Lung (tissue), 12 donors: ENCODE data around the gene RASGRP1. TPM values are rescaled to one million over a fixed set of nuclear protein-coding genes. Genes with fewer than 3 reads are reported as not detected.

Source experiments
- ATAC-seq: fragments of 200-7000 bp; cut with Tn5 transposase; one replicate; pipeline ENCODE4 v1.9.1; 2020; ENCODE audit warnings: moderate number of reproducible peaks; ENCODE audit not compliant: insufficient read depth, low FRiP score
- DNase-seq, 3 donors: peaks; one replicate each; pipeline ENCODE4 v3.0.0-alpha.2; 2013 to 2017
- H3K27ac ChIP-seq, 2 donors: one replicate each; pipeline ENCODE4 v1.5.1; 2013; ENCODE audit warnings: mild to moderate bottlenecking in 2 of 2, moderate library complexity in 2 of 2, control low read depth in 1 of 2, inconsistent platforms in 1 of 2, low read depth in 1 of 2, low read length in 1 of 2
- H3K27me3 ChIP-seq, 3 donors: one replicate each; pipeline ENCODE4 v1.5.1; 2013; ENCODE audit warnings: low read length in 2 of 3; ENCODE audit not compliant: control insufficient read depth in 3 of 3, insufficient read depth in 3 of 3
- H3K36me3 ChIP-seq, 4 donors: one replicate each; pipeline ENCODE4 v1.5.1; 2013; ENCODE audit warnings: low read length in 4 of 4, mild to moderate bottlenecking in 1 of 4, moderate library complexity in 1 of 4; ENCODE audit not compliant: control insufficient read depth in 4 of 4, insufficient read depth in 4 of 4
- H3K4me1 ChIP-seq, 5 donors: one replicate each; pipeline ENCODE4 v1.5.1; 2013; ENCODE audit warnings: low read length in 5 of 5, mild to moderate bottlenecking in 2 of 5, moderate library complexity in 1 of 5; ENCODE audit not compliant: control insufficient read depth in 5 of 5, insufficient read depth in 5 of 5
- H3K4me3 ChIP-seq: one replicate; pipeline ENCODE4 v1.5.1; 2013; ENCODE audit warnings: mild to moderate bottlenecking, control low read depth, moderate library complexity
- H3K9ac ChIP-seq, 2 donors: one replicate each; pipeline ENCODE4 v1.5.1; 2013; ENCODE audit warnings: low read length in 2 of 2, control low read depth in 1 of 2; ENCODE audit not compliant: insufficient read depth in 1 of 2
- H3K9me3 ChIP-seq, 4 donors: one replicate each; pipeline ENCODE4 v1.5.1; 2013; ENCODE audit warnings: low read length in 3 of 4, mild to moderate bottlenecking in 1 of 4, moderate library complexity in 1 of 4; ENCODE audit not compliant: control insufficient read depth in 4 of 4, insufficient read depth in 3 of 4
- WGBS, 2 donors: extraction: QIAGEN DNeasy Blood & Tissue Kit; methylation state at CpG; one replicate each; pipeline ENCODE4 v1.1.7; 2013; 5-methylcytosine and 5-hydroxymethylcytosine counted together
- polyA plus RNA-seq, 2 donors: library from polyadenylated mRNA; stranded (reverse); fragments of 200-250 nt; gene quantifications; one replicate each; pipeline ENCODE4 v1.2.1, GENCODE V29; 2013
- total RNA-seq, 2 donors: library from RNA; depleted of rRNA in 1 of 2; stranded (reverse); fragments of >200 nt in 1 of 2; gene quantifications; one replicate each; pipeline ENCODE4 v1.2.1, GENCODE V29; 2014 to 2021
- TF ChIP-seq, protein P1 (sequence below): IDR thresholded peaks from 2 replicates; pipeline ENCODE4 v1.5.1; 2012; ENCODE audit warnings: mild to moderate bottlenecking; ENCODE audit errors: control extremely low read depth, extremely low read depth
- donor health status: control.
- donor health status: control.
- donor health status: Bipolar disorder and iron deficiency.
- donor health status: healthy.
- donor health status: DM: yes; HTN: yes; CAD: no.

The RASGRP1 gene
- total and polyA plus RNA-seq, 4 donors, result 0.81 to 7.5 (median 2.5) TPM

DNA sequence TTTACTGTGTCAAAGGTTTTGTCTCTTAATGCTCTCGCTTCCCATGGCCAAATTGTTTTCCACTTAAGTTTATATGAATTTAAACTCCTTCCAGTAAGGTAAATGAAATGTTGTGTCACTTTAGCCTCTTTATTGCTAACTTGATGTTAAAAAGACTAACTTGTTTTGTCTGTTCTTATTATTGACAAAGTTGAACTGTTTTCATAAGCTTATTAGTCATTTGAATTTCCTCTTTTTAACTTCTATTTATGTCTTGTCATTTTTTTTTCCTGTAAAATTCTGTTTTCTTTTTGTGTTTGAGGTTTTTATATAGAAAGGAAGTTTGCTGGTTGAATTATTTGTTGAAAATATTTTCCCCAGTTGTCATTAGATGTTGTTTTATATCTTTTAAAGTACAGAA, 84.9 kb downstream of the RASGRP1 start:
- TF ChIP-seq, protein P1, sequence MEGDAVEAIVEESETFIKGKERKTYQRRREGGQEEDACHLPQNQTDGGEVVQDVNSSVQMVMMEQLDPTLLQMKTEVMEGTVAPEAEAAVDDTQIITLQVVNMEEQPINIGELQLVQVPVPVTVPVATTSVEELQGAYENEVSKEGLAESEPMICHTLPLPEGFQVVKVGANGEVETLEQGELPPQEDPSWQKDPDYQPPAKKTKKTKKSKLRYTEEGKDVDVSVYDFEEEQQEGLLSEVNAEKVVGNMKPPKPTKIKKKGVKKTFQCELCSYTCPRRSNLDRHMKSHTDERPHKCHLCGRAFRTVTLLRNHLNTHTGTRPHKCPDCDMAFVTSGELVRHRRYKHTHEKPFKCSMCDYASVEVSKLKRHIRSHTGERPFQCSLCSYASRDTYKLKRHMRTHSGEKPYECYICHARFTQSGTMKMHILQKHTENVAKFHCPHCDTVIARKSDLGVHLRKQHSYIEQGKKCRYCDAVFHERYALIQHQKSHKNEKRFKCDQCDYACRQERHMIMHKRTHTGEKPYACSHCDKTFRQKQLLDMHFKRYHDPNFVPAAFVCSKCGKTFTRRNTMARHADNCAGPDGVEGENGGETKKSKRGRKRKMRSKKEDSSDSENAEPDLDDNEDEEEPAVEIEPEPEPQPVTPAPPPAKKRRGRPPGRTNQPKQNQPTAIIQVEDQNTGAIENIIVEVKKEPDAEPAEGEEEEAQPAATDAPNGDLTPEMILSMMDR, result no peak
- 96 to 99% methylated on average over 1 of the region's 1 CpG for WGBS, 2 donors
- Histone ChIP-seq H3K9me3 (no peaks in the 10 kb centered on the region), H3K27ac (no peak overlapping the region), H3K36me3 (peaks cover 4 to 15% (median 13%) of the 10 kb centered on the region in 4 donors), H3K4me1 (no peaks in the 10 kb centered on the region), H3K27me3 (no peaks in the 10 kb centered on the region), H3K9ac (no peak overlapping the region), H3K4me3 (no peak overlapping the region)
- no peak for ATAC-seq
- no peak for DNase-seq

DNA sequence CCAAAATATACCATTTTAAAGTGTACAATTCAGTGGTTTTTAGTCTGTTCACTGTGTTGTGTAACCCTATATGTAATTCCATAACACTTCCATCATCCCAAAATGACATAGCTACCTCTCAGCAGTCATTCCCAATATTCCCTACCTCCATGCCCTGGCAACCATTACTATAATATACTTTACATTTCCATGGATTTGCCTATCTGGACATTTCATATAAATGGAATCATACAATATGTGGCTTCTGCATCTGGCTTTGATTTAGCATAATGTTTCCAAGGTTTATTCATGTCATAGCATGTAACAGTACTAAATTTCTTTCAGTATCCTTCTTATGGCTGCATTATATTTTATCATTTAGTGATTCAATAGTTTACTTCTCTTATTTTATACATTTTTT, 85.3 kb downstream of the RASGRP1 start:
- Histone ChIP-seq H3K27me3 (no peaks in the 10 kb centered on the region), H3K4me3 (no peak overlapping the region), H3K9ac (no peak overlapping the region), H3K4me1 (no peaks in the 10 kb centered on the region), H3K36me3 (peaks cover 4 to 20% (median 16%) of the 10 kb centered on the region in 4 donors), H3K27ac (no peak overlapping the region), H3K9me3 (no peaks in the 10 kb centered on the region)
- no peak for ATAC-seq
- TF ChIP-seq, protein P1, result no peak
- DNase-seq, result no peak

DNA sequence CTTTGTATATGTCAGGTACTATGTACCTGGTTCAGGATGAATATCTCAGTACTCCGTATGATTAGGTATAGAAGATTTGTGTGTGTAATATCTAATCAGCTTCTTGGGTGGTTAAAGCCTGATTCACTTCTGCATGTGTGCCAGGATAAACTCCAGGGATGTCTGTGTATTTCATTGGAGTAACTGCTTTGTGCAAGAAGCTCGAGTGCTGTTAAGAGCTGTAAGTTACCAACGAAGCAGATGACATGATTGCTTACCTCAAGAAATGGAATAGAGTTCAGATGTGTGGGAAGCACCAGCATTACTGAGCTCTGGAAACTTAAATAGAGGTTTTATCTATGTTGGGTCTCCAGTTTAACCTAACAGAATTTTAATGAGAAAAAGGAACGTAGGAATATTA, 87.0 kb downstream of the RASGRP1 start:
- TF ChIP-seq, protein P1, result no peak
- WGBS, 2 donors, result 84 to 93% methylated on average over 4 of the region's 4 CpGs
- Histone ChIP-seq H3K4me1 (no peaks in the 10 kb centered on the region), H3K36me3 (peaks cover 4 to 23% (median 17%) of the 10 kb centered on the region in 4 donors), H3K9me3 (no peaks in the 10 kb centered on the region), H3K9ac (no peak overlapping the region), H3K27me3 (no peaks in the 10 kb centered on the region), H3K4me3 (no peak overlapping the region), H3K27ac (no peak overlapping the region)
- DNase-seq (no peak), ATAC-seq (no peak)

DNA sequence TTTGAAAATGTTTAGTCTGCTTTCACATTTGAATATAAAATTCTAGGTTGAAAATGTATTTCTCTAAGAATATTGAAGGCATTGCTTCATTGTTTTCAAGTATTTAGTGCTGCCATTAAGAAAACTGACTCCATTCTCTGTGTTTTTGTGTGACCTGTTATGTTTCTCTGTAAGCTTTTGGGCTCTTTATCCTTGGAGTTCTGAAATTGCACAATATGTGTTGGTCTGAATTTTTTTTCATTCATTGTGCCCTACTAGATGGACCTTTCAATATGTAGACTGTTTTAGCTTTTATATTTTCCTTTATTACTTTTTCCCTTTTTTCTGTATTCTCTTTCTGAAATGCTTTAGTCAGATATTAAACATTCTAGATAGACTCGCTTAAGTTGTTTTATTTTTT, 88.5 kb downstream of the RASGRP1 start:
- Histone ChIP-seq H3K9me3 (no peaks in the 10 kb centered on the region), H3K4me1 (no peaks in the 10 kb centered on the region), H3K9ac (no peak overlapping the region), H3K27ac (no peak overlapping the region), H3K27me3 (no peaks in the 10 kb centered on the region), H3K4me3 (no peak overlapping the region), H3K36me3 (peaks cover 4 to 25% (median 17%) of the 10 kb centered on the region in 4 donors)
- no peak for ATAC-seq
- no peak for DNase-seq
- TF ChIP-seq, protein P1, result no peak
- WGBS, 2 donors, result 97 to 100% methylated on average over 1 of the region's 1 CpG
